ENCODE data around the gene CFDP1. TPM values are rescaled to one million over a fixed set of nuclear protein-coding genes. Genes with fewer than 3 reads are reported as not detected.
A peak's percentile ranks its signal among the peaks of the same experiment; 100 is the strongest.

The CFDP1 gene
- total and polyA plus RNA-seq, 2 of the 13 experiments (the other 11 are each of a cell fraction or from before 2014, with no cell fraction given): 78.6 to 153 TPM

DNA sequence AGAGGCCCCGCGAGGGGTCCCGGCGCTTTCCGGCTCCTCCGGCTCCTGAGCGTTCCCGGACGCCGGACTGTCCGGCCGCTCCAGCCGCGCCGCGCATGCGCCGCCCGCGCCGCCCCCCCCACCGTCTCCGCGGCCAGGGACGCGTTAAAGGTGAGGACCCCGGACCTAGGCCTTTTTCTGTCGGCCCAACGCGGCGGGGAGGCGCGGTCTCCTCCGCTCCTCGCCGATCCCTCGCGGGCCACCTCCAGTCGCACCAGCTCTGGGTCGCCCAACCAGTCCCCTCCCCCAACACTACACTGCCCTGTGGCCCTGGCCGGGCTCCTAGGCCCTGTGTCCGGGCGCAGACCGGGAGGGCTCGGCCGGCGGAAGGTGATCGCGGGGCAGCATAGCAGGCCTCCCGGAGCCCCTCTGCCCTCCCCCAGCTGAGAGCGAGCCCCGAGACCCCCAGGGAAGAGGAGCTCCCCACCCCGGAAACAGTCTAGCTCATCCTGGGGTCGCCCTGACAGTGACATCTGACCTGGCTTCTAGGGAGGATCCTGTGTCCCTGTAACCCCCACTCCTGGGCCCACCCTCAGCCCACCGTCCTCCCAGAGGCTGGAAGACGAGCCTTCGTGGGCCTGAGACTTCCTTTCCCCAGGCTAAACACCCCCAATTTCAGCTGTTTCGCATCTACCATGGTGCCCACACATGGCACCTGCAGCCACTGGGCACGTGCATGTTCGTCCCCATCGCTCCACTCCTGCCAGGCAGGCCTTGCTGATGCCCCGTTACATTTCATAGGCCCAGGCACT lies 167.2 kb downstream of the CFDP1 start (continued):
- TF ChIP-seq ZNF512 (CRISPR knock-in tag; IDR thresholded peaks at IDR 0.05) (no peak), ZNF704 (CRISPR knock-in tag; IDR thresholded peaks at IDR 0.05; ENCODE audit: borderline replicate concordance) (peak; percentile 53; the same call in 1 of the 2 replicates), KLF9 (CRISPR knock-in tag; IDR thresholded peaks at IDR 0.05; ENCODE audit: low read depth) (peak; percentile 50; the same call in 1 of the 2 replicates), TSC22D2 (CRISPR knock-in tag; IDR thresholded peaks at IDR 0.05; ENCODE audit: borderline replicate concordance) (no peak), DBP (CRISPR knock-in tag; IDR thresholded peaks at IDR 0.05; ENCODE audit: not compliant biosample characterization) (no peak), ZSCAN9 (CRISPR knock-in tag; IDR thresholded peaks at IDR 0.05; ENCODE audit: borderline replicate concordance) (0 out of 2 replicates have a peak, but pooled peaks have one; percentile 23), NKX3-1 (CRISPR knock-in tag; IDR thresholded peaks at IDR 0.05) (0 out of 2 replicates have a peak, but pooled peaks have one; percentile 37), ZMYM3 (CRISPR knock-in tag; IDR thresholded peaks at IDR 0.05) (peak; percentile 80; the same call in 1 of the 2 replicates), ZFY (CRISPR knock-in tag; IDR thresholded peaks at IDR 0.05) (peak; percentile 95), ZFP90 (CRISPR knock-in tag; IDR thresholded peaks at IDR 0.05; ENCODE audit: borderline replicate concordance) (peak; percentile 95), CCAR2 (optimal IDR thresholded peaks at IDR 0.05; ENCODE audit: low read depth, low read length) (no peak), UBTF (CRISPR knock-in tag; IDR thresholded peaks at IDR 0.05) (peak; percentile 85), ZIK1 (CRISPR knock-in tag; IDR thresholded peaks at IDR 0.05; ENCODE audit: borderline replicate concordance, low read depth) (0 out of 2 replicates have a peak, but pooled peaks have one; percentile 79), ZBTB37 (CRISPR knock-in tag; IDR thresholded peaks at IDR 0.05) (no peak), ZNF513 (CRISPR knock-in tag; conservative IDR thresholded peaks at IDR 0.05) (no peak), NONO (IDR thresholded peaks at IDR 0.05) (no peak), NONO (CRISPR knock-in tag; conservative IDR thresholded peaks at IDR 0.05) (peak; percentile 69; the same call in 1 of the 2 replicates), HDAC1 (CRISPR knock-in tag; IDR thresholded peaks at IDR 0.05) (0 out of 2 replicates have a peak, but pooled peaks have one; percentile 58), RBFOX2 (IDR thresholded peaks at IDR 0.05; ENCODE audit: low read depth, low read length) (peak; percentile 86), ZBTB21 (CRISPR knock-in tag; IDR thresholded peaks at IDR 0.05) (no peak)

All from HepG2 (cell line).